OCI-LY3 (cell line): ENCODE data around the gene FEN1.

ENCODE experiments used
- CTCF ChIP-seq: fragments of 200-600, 300-600 bp; sonication (generic); IDR thresholded peaks from 2 replicates; pipeline ENCODE4 v1.5.1; 2014; ENCODE audit warnings: antibody characterized with exemption, low read length, low read depth
- EZH2phosphoT487 ChIP-seq: fragments of 200-600 bp; shearing (Covaris generic); IDR thresholded peaks from 2 replicates; pipeline ENCODE4 v1.6.1; 2018; ENCODE audit warnings: antibody characterized with exemption, mixed run types, low read depth

- TF ChIP-seq CTCF, result no peak
- TF ChIP-seq EZH2phosphoT487, result no peak
Observed at GRCh38 chr11:61832207-61832606, 39.5 kb downstream of the FEN1 start.
